SKM-1 (cell line): ENCODE data around the gene TMA7B.

Experiments used
- DNase-seq: peaks from one replicate; lab custom pipeline; 2025; ENCODE audit not compliant: unreplicated experiment; lab: John Stamatoyannopoulos, UW

TMA7B gene

DNA sequence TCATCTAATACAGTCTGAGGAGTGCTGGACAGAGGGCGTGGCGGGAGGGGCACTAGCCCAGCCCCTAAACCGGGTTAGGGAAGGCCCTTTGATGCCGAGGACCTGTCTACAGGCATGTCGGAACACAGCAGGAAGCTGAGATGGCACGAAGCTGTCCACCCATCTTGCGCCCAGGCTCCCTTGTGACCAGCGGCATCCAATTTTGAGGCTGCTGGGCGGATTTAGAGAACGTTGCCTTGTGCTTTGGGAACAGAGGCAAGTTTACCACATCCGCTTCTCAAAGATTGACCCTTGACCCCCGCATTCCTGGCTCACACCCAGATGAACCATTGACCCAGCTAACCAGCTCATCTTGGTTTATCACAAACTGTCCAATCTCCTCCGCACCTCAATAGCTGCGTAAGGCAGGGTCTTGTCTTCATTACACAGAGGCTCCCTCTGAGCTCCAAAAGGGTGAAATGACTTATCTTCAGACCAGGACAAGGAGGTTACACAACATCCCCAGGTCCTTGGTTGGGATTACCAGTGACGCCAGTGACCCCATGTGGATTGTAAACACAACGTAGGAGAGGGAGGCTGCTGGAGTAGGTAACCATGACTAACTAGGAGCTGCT, 39.1 kb downstream of the TMA7B start:
- no peak for DNase-seq

DNA sequence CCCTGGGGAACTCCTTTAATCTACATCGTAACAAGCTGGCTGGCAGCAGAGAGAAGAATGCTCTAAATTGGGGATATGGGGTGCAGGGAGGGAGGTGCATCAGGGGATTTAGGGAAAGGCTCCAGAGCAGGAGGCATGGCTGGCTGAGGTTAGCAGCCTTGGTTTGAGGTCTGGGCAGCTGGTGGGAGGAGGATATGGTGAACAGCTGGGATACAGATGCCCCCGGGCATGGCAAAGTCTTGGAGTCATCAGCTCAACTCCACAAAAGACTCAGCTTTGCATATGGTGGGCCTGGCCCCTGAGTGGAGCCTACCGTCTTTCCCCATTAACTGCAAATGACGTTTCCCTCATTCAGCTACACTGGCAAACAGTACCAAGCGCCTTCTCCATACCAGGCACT, 40.0 kb downstream of the TMA7B start:
- no peak for DNase-seq

DNA sequence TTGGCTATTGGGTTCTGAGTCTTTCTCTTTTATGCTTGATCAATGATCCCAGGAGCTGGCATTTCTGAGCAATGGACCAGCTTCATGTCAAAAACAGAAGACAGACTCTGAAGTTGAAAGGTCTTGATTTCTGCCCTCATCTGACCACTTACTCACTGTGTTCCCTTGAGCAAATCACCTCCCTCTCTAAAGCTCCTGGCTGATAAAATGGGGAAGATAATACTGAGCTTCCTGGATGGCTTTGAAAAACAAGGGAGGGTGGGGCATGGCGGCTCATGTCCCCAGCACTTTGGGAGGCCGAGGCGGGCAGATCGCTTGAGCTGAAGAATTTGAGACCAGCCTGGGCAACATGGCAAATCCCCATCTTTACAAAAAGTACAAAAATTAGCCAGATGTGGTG, 40.9 kb downstream of the TMA7B start:
- DNase-seq, result no peak

DNA sequence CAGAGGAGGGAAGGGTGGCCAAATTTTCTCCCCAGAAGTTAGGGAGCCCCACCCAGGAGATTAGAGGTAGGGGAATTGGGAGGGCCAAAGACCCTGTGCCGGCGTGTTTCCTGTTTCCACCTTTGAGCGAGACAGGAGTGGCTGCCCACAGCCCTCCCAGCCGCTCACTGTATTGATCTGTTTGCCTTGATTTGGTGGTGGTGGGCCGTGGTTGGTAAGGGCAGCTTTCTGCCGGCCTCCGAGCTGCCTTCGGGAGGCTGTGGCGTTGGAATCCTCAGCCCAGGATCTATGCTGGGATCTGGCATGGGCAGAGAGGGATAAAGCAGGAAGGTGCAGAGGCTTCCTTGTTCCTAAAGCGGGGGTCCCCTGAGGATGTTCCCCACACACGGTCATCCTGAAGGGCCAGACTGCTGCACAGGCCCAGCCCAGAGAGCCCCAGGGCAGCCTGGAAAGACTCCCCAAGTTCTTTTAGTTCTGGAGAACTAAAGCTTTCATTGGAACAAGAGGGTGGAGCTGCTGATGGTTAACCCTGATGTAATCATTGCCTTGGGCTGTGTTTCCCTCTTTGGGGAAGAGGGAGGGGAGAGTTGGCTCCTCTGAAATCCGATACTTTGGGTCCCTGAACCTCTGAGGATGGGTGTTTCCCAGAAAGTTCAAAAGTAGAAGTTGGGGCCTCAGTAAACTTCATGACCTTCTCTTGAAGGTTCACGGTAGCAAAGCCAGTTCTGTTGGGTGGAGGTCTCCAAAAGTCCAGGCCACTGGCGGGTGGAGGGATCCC, 41.8 kb downstream of the TMA7B start:
- no peak for DNase-seq

DNA sequence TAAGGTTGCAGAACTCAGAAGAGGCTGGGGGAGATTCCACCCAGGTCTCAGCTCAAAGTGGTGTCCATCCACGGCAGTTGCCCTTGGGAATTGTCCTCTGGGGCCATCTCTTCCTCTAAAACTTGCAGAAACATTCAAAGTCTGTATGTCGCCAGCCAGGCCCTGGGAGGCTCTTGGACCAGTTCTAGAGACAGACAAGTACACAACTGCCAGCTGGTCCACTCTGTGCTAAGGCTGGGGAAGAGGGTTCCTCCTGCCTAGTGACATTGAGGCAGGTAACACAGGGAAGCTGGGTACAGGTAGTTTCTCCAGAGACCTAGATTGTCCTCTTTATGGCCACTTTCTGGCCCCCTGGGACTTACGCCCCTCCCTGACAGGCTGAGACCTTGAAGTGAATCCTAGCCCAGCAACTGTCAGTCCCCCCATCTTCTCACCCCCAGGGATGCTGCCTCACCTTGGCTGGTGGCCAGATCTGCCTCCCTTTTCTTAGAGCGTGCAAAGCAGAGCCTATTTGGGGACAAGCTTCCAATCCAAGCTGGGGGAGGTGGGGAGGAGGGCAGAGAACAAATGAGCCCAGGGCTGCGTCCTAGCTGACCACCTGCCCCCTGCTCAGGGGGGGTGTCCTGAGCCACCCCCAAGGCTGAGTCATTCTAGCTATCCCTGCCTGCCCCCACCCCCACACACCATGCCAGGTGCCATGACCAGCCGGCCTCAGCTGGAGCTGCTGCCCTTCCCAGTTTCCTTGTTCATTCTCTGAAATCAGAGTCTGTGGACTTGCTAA, 42.9 kb downstream of the TMA7B start:
- DNase-seq, result no peak

DNA sequence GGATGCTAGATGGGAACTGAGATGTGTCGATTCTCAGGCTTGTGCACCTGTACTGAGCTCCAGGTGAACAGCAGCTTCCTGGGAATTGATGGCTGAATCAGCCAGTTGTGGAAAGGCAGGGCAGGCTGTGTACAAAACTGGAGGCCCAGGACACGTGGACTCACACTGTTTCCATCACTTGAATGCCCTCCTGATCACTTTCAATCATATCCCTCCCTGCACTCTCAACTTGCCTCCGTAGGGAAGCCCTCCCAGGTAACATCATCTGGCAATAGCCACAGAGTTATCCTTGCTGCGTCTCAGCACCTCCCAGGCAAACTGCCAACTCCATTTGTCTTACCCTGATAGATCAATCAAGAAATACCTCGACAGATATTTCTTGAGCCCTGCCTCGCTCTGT, 44.6 kb downstream of the TMA7B start:
- DNase-seq, result no peak

DNA sequence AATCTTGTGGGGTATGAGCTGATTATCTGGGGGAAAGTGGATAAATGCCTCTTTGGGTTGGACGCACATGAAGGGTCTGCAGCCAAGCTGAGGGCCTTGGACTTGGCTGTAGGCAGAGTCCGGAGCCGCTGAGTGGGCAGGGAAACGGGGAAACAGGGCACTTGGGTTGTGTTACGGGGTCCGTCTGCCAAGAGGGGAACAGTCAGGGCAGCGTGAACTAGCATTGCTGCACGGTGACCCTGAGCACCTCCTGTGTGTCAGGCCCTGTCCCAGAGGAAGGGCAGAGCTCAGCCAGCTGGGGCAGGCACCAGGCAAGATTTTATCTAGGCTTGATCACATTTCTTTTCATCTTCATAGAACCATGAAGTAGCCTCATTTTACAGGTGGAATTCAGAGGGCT, 46.4 kb downstream of the TMA7B start:
- DNase-seq, result no peak

DNA sequence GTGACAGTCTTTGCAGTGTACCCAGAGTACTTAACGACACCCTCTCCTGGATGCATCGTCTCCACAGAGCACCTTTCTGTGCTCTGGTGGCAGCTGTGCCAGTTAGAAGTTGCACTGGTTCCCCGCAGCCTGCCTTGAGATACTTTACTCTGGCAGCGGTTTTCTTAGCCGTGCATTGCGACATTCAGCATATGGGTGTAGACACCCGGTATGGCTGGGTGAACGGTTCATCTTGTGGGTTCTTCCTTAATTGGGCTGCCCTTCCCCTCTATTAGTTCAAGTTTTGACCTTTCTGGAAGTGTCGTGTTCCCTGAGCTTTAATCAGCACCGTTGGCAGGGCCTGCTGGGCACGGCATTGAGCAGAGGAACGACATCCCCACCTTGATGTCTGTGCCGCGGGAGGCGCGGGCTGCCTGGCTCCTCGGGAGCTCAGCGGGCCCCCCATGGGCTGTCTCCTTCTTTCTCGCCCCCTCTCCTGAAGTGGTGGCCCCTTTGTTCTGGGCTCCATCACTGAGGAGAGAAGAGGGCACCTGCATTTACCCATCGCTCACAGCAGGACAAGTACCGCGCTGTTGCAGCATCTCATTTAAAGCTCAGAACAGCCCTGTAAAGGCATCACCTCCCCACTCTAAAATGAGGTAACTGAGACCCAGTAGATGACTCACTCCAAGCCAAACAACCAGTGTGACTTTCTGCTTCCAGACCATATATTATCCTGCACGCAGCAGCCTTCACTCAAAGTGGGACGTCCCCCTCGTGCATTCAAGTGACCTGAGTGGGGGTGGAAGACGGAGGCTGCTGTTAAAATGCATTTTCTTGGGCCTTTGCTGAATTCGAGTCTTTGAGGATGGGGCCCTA, 47.9 kb downstream of the TMA7B start:
- DNase-seq, result peak; percentile 73

DNA sequence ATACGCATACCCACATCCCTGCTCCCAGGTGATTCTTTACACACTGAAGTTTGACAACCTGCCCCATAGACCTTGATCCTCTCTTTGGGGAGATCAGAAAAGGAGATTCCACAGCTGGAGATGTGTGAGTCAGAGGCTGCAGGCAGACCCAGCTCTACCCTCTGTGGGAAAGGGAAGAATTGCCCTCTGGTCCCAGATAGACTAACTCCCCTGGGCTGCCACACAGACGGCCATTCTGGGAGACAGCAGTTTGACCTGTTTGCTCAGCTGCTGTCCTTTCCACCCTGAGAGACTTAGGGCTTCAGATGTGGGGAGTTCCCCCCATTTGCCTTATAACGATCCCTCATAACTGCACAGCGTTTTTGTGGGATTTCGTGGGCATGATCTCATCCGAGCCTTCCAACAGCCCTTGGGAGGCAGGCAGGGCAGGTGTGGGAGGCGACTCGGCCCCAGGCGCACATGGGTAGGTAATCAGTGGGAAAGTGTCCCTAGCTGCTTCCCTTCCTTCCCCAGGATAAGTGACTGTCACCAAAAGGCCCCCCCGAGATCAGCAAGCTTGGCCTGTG, 48.6 kb downstream of the TMA7B start:
- no peak for DNase-seq

DNA sequence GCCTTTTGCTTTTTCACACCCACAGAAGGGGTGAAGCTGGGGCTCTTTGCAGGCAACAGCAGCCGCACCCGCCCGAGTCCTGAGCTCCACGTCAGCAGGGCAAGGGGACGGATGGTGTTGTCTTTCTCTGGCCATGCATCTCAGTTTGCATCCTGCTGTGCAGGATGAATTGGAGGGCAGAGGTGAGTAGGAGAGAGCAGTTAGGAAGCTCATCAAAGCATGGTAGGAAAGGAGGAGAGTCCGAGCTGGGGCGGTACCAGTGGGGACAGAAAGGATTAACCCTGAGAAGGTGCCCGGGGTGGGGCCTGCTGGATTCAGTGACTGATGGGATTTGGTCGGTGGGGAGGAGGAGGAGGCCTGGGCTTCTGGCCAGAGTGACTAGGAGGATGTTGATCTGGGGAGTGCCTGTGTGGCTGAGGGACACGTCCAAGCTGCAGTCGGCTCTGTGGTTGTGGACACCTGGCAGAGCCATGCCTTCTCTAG, 49.1 kb downstream of the TMA7B start:
- DNase-seq, result no peak

DNA sequence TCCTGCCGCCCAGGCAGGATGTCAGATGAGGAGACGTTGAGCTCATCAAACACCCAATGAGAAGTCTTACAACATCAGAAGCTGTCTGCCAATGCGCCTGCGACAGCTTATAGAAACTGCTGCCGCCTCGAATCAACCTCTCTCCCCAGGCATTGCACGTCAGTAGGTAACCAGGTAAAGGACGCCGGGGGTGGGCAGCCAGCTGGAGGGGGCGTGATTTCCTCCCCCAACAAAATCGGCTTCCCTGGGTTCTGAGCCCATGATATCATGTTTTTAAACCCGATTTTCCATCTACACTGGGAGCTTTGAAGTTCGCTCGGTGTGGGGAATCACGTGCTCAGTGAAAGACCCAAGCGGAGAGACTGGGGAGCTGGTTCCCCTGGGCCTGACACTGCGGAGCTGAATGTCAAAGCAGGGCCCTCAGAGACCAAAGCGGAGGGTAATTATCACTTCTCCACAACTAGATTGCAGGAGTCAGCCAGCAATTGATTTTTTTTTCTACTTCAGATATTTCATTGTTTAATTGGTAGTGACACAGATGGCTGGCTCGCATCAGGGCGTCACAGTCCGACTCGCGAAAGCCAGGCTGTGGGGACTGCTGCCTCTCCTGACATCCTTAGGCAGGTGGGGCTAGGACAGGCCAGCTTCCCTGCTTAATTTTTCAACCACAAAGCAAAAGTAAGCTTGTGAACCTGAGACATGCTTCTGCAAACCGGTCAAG, 49.9 kb downstream of the TMA7B start:
- no peak for DNase-seq

DNA sequence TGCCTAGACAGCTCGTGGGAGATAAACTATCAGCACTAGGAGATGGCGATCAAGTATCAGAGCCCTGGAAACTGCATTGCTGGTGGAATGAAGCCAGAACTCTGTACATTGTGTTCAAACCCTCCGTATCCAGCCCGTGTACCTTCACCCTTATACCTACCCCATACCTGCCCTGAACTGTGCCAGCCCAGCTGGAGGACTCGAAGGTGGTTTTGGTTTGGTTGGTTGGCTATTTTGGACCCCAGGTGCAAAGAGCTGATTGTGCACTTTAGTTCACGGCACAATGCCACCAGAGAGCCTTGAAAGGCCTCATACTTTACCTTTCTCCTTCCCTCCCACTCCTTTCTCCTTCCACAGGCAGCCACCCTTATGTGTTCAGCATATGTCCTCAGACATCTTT, 50.5 kb downstream of the TMA7B start:
- no peak for DNase-seq
